SKM-1 treated with dmso at 0.1 percent for 144 hours (cell line): ENCODE measurements around the gene BDH1.
"Not testable (repeated sequence)": the region's sequence is repeated elsewhere in the genome, so short reads cannot be mapped to it uniquely, and the experiment has no call there.

Source experiments
- DNase-seq: peaks from one replicate; lab custom pipeline; 2025; ENCODE audit not compliant: unreplicated experiment; lab: John Stamatoyannopoulos, UW

Gene BDH1

GRCh38 chr3:197521277-197522182, 34.2 kb downstream of the BDH1 start:
- no peak for DNase-seq

- DNase-seq: no peak
These were observed 35.2 kb downstream of the BDH1 start for GRCh38 chr3:197520311-197521276.

DNA sequence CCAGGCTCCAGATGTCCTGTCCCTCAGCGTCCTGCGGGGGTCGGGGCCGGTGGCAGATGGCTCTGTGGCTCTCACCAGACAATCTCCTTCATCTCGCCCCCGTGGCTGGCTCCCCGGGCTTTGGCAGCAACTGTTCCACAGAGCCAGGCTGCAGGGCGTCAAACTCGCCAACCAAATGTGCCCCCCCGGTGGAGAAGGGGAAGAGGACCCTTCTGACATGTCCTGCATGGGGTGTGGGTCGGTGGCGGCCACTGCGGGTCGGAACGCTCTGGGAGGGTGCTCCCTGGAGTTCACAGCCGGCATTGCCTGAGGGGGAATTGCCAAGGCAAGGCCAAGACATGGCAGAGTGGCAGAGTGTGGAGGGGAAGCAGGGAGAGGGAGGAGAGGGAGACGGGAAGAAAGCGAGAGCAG, 36.0 kb downstream of the BDH1 start:
- no peak for DNase-seq

DNA sequence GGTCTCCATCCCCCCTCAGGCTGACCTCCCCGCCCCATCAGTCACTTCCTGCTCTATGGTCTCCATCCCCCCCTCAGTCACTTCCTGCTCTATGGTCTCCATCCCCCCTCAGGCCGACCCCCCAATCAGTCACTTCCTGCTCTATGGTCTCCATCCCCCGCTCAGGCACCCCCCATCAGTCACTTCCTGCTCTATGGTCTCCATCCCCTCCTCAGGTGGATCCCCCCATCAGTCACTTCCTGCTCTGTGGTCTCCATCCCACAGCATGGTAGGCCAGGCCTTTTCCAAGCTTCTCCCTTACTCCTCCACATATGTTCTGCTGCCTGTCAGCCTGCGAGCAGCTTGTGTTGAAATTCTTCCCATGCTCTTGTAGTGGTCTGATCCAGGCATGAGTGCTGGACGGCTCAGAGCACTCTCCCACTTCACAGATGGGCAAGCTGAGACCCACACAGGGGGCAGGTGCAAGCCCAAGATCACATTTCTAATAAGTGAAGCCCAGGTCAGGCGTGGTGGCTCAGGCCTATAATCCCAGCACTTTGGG, 36.8 kb downstream of the BDH1 start:
- DNase-seq: no peak

GRCh38 chr3:197517922-197518683, 37.7 kb downstream of the BDH1 start:
- not testable (repeated sequence) for DNase-seq

DNA sequence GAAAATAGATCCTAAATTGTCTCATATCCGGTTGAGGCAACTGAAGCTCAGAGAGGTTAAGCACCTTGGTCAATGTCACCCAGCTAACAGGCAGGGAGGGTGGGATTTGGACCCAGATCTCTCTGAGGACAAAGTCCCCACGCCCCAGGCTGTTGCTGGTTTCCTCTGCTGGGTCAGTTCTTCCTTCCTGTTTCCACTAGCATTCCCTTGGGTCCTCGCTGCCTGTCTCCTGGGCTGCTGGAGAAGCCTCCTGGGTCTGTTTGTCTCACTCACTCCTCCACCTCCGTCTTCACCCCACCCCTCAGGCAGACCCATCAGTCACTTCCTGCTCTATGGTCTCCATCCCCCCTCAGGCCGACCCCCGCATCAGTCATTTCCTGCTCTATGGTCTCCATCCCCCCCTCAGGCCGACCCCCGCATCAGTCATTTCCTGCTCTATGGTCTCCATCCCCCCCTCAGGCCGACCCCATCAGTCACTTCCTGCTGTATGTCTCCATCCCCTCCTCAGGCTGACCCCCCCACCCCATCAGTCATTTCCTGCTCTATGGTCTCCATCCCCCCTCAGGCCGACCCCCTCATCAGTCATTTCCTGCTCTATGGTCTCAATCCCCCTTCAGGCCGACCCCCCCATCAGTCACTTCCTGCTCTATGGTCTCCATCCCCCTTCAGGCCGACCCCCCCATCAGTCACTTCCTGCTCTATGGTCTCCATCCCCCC, 38.7 kb downstream of the BDH1 start:
- not testable (repeated sequence) for DNase-seq

DNA sequence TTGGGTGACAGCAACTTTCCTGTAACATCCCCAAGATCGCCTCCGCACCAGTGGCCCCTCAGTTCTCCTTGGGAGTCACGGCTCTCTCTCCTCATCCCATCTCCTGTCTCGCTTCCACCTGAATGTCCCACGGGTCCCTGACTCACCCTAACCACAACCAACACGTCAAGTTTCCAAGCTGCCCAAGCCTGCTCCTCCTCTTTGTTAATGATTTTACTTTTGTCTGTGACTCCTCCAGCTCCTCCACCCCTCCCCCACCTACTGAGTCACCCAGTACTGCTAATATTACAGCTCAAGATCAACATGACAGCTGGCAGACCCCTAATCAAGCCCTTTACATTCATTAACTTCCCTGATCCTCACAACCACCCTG, 39.3 kb downstream of the BDH1 start:
- DNase-seq: no peak

DNA sequence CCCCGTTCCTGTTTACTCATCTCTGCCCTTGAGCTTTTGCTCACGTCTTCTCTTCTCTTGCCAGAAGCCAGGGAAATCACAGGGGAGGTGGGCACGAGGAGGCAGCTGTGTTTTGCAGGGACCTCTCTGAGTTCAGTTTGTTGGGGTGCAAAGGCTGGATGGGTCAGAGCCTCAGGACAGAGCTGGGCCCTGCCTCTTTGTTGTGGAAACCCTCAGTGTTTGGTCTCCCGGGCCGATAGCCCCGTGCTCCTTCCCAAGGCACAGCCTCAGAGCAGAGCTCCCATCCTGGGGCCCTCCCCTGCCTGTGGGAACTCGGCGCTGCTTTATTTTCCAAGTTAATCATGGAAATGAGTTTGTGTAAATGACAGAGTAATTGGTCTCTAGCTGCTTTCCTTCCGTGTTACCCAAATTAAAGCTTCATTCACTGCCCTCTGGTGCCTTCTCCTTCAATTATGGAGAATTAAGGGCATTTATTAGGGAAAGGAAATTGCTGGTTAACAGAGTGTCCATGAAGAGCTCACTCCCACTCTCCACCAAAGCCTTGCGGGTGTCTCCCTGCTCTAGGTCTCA, 40.9 kb downstream of the BDH1 start:
- DNase-seq: no peak

DNA sequence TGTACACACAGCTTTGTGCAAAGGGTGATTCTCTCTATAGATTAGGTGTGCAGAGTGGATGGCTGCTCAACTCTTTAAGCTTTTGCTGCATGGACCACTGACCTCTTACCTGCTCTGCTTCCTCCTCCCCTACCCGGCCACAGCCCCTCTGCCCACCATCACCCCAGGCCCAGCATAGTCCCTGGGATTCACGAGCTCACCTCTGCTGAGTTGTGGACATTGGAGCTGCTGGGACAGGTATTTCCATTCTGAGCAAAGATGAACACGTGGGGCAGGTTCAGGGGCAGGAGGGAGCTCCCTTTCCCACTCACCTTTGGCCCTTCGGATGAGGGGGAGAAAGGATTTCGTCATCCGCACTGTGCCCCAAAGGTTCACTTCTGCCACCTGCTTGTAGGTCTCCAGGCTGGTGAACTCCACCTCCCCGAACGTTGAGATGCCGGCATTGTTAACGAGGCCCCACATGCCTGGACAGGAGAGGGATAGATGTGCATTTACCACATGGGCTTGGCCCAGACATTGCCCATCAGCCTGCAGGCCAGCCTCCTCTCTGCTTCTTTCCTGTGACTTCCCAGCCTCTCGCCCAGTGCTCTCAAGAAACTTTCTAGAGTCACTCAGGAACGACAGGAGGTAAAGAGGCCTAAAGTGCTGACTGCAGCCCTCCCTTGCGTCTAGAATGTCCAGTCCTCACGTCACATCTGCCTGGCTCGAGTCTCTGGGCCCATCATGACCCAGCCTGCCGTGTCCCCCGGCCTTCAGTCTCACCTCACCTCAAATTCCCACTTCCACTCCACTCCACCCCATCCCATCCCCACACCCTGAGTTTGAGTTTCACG, 41.6 kb downstream of the BDH1 start:
- no peak for DNase-seq

DNA sequence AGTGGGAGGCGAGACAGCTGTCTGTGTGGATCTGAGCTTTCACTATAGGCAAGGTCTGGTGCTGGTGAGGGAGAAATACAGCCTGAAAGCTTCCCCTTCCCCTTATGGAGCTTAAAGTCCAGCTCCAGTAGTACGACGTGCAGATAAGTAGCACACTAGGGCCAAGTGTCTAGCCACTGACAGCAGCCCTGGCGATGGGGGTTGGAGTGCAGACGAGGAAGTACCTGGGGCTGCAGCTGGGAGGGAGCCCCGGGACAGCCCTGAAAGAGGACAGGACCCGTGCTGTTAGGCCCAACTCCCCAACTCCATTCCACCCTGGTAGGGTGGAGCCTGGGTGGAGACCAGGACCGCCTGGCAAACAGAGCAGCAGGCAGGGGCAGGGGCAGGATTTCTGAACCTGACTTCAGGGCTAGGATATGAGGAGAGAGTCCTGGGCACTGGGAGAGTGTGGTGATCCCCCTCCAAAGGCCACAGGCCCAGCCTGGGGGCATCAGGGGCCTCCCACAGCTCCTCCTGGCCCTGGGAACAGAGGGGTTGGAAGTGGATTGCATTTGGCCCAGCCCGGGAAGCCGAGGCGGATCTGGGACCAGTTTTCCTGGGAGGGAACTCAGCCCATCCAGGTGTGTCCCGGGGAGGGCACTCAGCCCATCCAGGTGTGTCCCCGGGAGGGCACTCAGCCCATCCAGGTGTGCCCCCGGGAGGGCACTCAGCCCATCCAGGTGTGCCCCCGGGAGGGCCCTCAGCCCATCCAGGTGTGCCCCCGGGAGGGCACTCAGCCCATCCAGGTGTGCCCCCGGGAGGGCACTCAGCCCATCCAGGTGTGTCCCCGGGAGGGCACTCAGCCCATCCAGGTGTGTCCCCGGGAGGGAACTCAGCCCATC, 42.8 kb downstream of the BDH1 start:
- no peak for DNase-seq

DNA sequence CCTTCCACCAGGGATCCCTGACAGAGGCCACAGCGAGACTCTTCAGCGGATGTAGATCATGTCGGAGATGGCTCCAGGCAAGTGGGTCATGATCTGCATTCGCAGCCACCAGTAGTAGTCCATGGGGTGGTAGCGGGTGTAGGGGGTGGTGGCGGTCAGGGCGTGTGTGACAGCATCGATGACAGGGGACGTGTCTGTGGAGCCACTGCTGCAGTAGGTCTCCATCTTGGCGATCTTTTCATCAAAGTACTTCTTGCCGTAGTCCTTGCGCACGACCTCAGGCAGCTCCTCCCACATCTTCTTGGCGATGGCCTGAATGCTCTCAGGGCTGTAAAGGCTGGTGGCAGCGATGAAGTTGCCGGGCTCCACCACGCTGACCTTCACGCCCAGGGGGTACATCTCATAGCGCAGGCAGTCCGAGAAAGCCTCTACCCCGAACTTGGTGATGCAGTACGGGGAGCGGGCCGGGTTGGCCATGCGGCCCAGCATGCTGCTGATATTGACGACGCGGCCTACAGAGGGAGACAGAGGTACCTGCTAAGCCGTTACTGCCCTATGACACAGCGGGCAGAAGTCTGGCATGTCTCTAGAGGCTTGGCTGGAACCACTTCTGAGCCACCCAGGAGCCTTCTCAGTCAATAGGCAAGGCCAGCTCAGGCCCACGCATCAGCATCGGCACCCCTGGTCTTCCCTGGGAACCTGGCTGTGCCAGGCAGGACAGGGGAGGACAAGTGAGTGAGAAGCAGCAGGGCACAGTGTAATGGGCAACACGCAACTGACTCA, 43.7 kb downstream of the BDH1 start:
- no peak for DNase-seq

DNA sequence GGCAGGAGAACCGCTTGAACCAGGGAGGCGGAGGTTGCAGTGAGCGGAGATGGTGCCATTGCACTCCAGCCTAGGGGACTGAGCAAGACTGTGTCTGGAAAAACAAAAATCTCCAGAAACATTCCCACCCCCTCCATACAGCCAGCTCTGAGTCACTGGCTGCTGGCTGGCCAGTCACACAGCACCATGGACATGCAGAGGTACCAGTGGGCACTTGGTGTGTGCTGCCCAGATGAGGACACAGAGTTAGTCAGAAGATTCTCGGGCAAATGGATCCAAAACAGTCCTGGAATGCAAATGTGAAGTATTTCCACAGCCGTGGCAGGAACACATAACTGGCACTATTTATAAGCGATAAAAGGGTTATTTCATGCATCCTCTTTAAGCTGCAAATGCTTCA, 44.6 kb downstream of the BDH1 start:
- DNase-seq: no peak

DNA sequence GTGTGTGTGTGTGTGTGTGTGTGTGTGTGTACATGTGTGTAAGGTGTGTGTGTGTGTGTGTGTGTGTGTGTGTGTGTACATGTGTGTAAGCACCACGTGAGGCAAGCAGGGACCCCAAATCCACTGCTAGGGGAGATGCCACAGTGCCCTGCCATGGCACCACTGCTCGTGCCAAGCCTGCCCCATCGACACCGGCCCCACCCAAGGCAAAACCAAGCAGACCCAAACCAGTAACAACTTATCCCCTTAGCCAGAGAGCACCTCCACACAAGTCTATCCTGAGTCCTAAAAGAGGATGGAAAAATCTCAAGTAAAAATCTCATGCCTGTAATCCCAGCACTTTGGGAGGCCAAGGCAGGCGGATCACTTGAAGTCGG, 45.1 kb downstream of the BDH1 start:
- DNase-seq: no peak

GRCh38 chr3:197508924-197509775, 46.6 kb downstream of the BDH1 start:
- DNase-seq: no peak

DNA sequence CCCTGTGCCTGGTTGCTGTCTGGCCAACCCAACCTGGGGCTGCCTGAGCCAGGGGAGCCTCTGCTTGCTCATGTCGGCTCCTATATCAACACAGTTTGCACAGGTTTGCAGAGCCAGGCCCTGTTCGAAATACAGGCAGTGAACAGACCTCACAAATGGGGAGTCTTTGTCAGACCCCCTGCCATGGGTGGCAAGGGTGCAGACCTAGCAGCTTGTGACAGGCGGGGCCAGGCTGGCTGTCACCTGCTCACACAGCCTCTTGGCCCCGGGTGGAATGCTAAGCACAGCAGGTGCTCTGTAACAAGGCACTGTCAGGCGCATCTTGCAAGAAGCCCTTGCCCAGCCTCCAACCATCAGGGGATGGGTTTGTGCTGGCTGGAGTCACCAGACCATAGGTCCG, 47.3 kb downstream of the BDH1 start:
- DNase-seq: no peak

DNA sequence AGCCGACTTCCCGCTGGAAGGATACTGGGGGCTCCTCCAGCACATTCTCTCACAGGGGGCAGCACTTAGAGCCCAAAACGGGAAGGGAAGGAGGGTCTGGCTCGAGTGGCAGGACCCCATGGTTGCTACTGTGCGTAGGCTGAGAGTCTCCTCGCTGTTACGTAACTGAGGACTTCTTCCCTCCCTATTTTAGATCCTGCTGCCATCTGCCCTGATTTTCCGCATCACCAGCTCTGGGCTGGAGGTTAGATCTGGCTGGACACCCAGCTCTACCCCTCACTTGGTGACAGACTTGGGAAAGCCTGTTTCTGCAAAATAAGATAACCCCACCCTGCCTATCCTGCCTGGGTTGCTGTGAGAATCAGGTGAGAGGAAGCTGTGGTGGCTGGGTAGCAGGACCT, 47.7 kb downstream of the BDH1 start:
- no peak for DNase-seq
